Measurements from ENCODE around the gene PTPRN2. TPM values are rescaled to one million over a fixed set of nuclear protein-coding genes. Genes with fewer than 3 reads are reported as not detected.
A peak's percentile ranks its signal among the peaks of the same experiment; 100 is the strongest.

The PTPRN2 gene
- total and polyA plus RNA-seq, 5 experiments from 2014 or later, result 0.69 to 1.5 (median 0.99) TPM

DNA sequence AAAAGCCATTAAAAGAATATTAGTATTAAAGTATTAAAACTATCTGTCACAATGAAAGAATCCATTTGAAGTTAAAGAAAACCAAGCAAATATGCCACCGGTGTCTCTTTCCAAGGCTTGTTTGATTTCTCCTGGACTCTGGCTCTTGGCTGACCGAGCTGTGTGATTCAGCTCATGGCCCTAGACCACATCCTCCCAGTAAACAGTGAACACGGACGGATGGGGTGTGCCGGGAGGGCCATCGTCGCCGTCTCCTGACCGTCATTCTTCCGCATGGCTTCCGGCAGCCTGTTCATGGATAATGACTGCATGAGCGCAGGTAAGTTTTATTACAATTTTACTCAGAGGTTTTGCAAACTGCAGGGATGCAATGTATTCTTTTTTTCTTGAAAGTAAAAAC, 1032.3 kb downstream of the PTPRN2 start:
- Mint-ChIP-seq H3K9me3 (no peaks in the 10 kb centered on the region), H3K27me3 (no peaks in the 10 kb centered on the region), H3K4me3 (no peak overlapping the region), H3K36me3 (no peaks in the 10 kb centered on the region), H3K27ac (no peak overlapping the region), H3K4me1 (peaks cover 0 to 3% (median 0%) of the 10 kb centered on the region in 4 donors)
- ATAC-seq (no peak), DNase-seq (no peak)
- POLR2A ChIA-PET, result no interaction called here

DNA sequence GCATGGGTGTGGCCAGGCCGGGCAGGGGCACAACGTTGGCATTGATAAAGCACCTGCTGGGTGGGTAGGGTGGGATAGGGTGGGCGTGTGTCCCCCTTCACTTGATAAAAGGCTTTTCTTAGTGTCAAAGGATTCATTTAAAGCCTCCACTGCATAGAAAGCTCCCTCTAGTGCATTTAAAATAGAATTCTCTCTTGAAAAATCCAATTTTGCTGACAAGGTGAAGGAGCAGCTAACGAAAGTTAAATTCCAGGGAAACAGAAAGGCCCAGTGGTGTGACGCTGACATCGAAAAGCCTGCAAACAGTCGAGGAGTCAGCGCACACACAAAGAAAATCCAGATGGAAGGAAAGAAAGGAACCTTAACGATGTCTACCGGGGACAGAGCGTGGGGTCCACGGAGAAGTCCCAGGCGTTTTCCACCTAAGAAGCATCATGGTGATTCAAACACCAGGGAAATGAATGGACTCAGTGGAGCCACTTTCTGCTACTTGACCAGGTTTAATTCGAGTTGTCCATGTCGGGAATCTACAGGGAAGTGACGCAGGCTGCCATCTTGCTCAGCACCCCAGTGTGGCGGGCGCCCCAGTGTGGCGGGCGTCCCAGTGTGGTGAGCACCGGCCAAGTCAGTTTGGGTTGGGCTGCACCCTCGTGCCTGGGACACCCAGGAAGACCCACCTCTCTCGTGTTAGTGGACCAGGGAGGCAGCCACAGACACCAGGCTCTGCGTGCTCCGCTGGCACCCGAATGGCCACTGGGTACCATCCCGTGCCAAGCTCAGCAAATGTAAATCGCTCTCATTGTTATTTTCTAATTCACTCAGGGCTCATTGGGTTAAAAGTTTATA, 1033.0 kb downstream of the PTPRN2 start:
- Mint-ChIP-seq H3K4me3 (no peak overlapping the region), H3K27me3 (peaks cover 0 to 4% (median 0%) of the 10 kb centered on the region in 5 donors), H3K27ac (no peak overlapping the region), H3K9me3 (no peaks in the 10 kb centered on the region), H3K4me1 (peaks cover 0 to 3% (median 0%) of the 10 kb centered on the region in 4 donors), H3K36me3 (no peaks in the 10 kb centered on the region)
- DNase-seq (no peak), ATAC-seq (no peak)
- POLR2A ChIA-PET, result no interaction called here

GRCh38 chr7:157553256-157553655, 1034.4 kb downstream of the PTPRN2 start:
- peaks cover 0 to 6% (median 0%) of the 10 kb centered on the region in 5 donors for H3K27me3 Mint-ChIP-seq
- peaks cover 0 to 3% (median 0%) of the 10 kb centered on the region in 4 donors for H3K4me1 Mint-ChIP-seq
- peaks cover 0 to 3% (median 0%) of the 10 kb centered on the region in 3 donors for H3K36me3 Mint-ChIP-seq
- ATAC-seq, result no peak
- no peaks in the 10 kb centered on the region for H3K9me3 Mint-ChIP-seq
- H3K27ac Mint-ChIP-seq, result peak overlapping the region in 1 of 10 donors; percentile 12
- H3K4me3 Mint-ChIP-seq, result no peak overlapping the region
- POLR2A ChIA-PET, result interaction anchor here (0.8 kb wide), 1 partner anchor 82 kb away, joined by 3 read pairs; no protein-coding TSS in a partner anchor
- DNase-seq, result no peak

GRCh38 chr7:157552295-157552993, 1035.2 kb downstream of the PTPRN2 start:
- peaks cover 0 to 3% (median 2%) of the 10 kb centered on the region in 3 donors for H3K36me3 Mint-ChIP-seq
- no peak overlapping the region for H3K4me3 Mint-ChIP-seq
- peaks cover 0 to 6% (median 0%) of the 10 kb centered on the region in 5 donors for H3K27me3 Mint-ChIP-seq
- peaks cover 0 to 2% (median 0%) of the 10 kb centered on the region in 4 donors for H3K4me1 Mint-ChIP-seq
- POLR2A ChIA-PET, result no interaction called here
- DNase-seq (no peak), ATAC-seq (no peak)
- H3K9me3 Mint-ChIP-seq, result no peaks in the 10 kb centered on the region
- peak overlapping the region in 3 of 10 donors; percentile 35 to 76 (median 63) for H3K27ac Mint-ChIP-seq

GRCh38 chr7:157551325-157552070, 1036.1 kb downstream of the PTPRN2 start:
- POLR2A ChIA-PET, result no interaction called here

GRCh38 chr7:157550300-157551275, 1037.0 kb downstream of the PTPRN2 start:
- Mint-ChIP-seq H3K36me3 (peaks cover 0 to 3% (median 2%) of the 10 kb centered on the region in 3 donors), H3K27me3 (peaks cover 0 to 6% (median 0%) of the 10 kb centered on the region in 5 donors), H3K9me3 (no peaks in the 10 kb centered on the region), H3K27ac (no peak overlapping the region), H3K4me1 (peaks cover 0 to 2% (median 0%) of the 10 kb centered on the region in 4 donors), H3K4me3 (no peak overlapping the region)
- DNase-seq, result no peak
- POLR2A ChIA-PET, result no interaction called here
- no peak for ATAC-seq

More at GRCh38 chr7:157551325-157552070, 1036.1 kb downstream of the PTPRN2 start:
- H3K9me3 Mint-ChIP-seq, result no peaks in the 10 kb centered on the region
- no peak for ATAC-seq
- no peak overlapping the region for H3K4me3 Mint-ChIP-seq
- peaks cover 0 to 6% (median 0%) of the 10 kb centered on the region in 5 donors for H3K27me3 Mint-ChIP-seq
- no peak for DNase-seq
- H3K27ac Mint-ChIP-seq, result peak overlapping the region in 2 of 10 donors; percentile 76 to 84
- peaks cover 0 to 3% (median 2%) of the 10 kb centered on the region in 3 donors for H3K36me3 Mint-ChIP-seq
- peaks cover 0 to 2% (median 0%) of the 10 kb centered on the region in 4 donors for H3K4me1 Mint-ChIP-seq

DNA sequence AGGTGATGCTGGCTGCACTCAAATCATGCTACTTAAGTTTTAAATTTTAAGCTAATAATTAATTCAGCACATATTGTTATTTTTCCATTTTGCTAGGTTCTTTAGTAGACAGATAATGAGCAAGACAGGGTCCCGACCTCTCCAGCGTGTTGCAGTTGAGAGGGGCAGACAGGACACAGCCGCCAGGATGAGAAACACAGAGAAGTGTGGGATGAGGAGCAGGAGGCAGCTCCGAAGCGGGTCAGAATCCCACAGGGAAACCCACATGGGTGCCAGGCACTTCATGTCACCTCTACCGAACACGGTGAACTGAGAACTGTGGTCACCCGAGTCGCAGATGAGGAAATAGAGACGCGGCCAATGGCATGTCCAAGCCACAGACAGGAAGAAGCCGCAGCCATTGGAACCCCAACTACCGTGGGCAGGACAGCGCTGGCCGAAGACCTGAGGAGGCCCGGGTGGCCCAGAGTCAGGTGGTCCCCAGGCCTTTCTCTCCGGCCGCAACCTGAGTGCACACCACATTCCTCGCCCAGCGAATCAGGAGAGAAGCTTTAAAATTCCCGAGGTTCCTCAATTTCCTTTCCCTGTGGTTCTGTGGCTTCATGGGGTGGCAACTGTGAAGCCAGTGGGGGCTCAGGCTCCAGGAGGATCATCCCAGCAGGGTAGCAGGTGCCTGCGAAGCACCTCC, 1037.9 kb downstream of the PTPRN2 start:
- DNase-seq, result no peak
- Mint-ChIP-seq H3K36me3 (peaks cover 0 to 3% (median 2%) of the 10 kb centered on the region in 3 donors), H3K4me3 (no peak overlapping the region), H3K9me3 (no peaks in the 10 kb centered on the region), H3K4me1 (peaks cover 0 to 6% (median 4%) of the 10 kb centered on the region in 4 donors), H3K27ac (peak overlapping the region in 1 of 10 donors; percentile 29), H3K27me3 (peaks cover 0 to 6% (median 0%) of the 10 kb centered on the region in 5 donors)
- POLR2A ChIA-PET, result no interaction called here
- ATAC-seq, result no peak

GRCh38 chr7:157548691-157549303, 1038.8 kb downstream of the PTPRN2 start:
- Mint-ChIP-seq H3K27ac (no peak overlapping the region), H3K4me3 (no peak overlapping the region), H3K27me3 (peaks cover 0 to 6% (median 0%) of the 10 kb centered on the region in 5 donors), H3K9me3 (no peaks in the 10 kb centered on the region), H3K4me1 (peaks cover 0 to 16% (median 9%) of the 10 kb centered on the region in 4 donors), H3K36me3 (peaks cover 0 to 3% (median 2%) of the 10 kb centered on the region in 3 donors)
- DNase-seq (no peak), ATAC-seq (no peak)
- POLR2A ChIA-PET, result interaction anchor here (0.7 kb wide), 1 partner anchor 143 kb away, joined by 3 read pairs; no protein-coding TSS in a partner anchor

DNA sequence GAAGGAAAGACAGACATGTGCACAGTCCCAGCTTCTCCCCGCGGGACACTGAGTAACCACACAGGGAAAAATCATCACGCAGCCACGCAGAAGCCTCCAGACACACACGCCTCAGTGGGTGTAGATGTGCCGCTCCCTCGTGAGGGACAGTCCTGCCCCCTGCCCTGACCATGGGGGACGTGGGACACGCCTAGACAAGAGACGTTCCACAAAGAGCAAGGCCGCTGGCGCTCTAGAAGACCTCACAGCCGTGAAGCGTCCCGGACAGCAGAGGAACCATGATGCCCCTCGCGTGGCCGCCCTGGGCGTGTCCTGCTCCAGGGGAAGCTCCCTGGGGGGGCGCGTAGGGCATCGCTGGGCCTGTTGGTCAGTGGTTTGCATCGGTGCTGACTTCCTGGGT, 1040.0 kb downstream of the PTPRN2 start:
- ATAC-seq (no peak), DNase-seq (peak in 1 of 10 donors; percentile 45)
- peaks cover 0 to 6% (median 0%) of the 10 kb centered on the region in 5 donors for H3K27me3 Mint-ChIP-seq
- no peak overlapping the region for H3K4me3 Mint-ChIP-seq
- H3K36me3 Mint-ChIP-seq, result peaks cover 0 to 3% (median 2%) of the 10 kb centered on the region in 3 donors
- H3K4me1 Mint-ChIP-seq, result peaks cover 0 to 19% (median 10%) of the 10 kb centered on the region in 4 donors
- no peaks in the 10 kb centered on the region for H3K9me3 Mint-ChIP-seq
- H3K27ac Mint-ChIP-seq, result no peak overlapping the region
- POLR2A ChIA-PET, result no interaction called here

DNA sequence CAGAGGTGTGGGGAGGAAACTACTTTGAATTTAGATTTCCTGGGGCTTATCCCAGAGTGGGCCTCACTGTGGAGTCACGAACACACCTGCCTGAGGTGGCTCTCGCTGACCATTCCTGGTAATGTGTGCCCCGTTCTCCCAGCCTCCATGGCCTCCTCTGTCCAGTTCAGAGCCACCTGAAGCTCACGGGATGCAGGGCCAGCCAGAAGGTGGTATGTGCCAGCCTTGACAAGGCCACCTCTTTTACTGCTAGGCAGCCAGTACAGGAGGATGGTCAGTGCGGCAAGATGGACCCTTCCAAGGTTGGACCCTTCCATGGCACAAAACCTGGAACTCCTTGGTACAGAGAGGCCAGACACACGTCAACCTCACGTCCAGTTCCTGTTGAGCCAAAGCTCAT, 1040.5 kb downstream of the PTPRN2 start:
- H3K9me3 Mint-ChIP-seq, result no peaks in the 10 kb centered on the region
- ATAC-seq (no peak), DNase-seq (peak in 1 of 10 donors; percentile 46)
- no peak overlapping the region for H3K27ac Mint-ChIP-seq
- no peak overlapping the region for H3K4me3 Mint-ChIP-seq
- H3K27me3 Mint-ChIP-seq, result peaks cover 0 to 6% (median 0%) of the 10 kb centered on the region in 5 donors
- POLR2A ChIA-PET, result no interaction called here
- peaks cover 0 to 19% (median 10%) of the 10 kb centered on the region in 4 donors for H3K4me1 Mint-ChIP-seq
- peaks cover 0 to 3% (median 2%) of the 10 kb centered on the region in 3 donors for H3K36me3 Mint-ChIP-seq

- ATAC-seq, result no peak
- H3K27ac Mint-ChIP-seq, result no peak overlapping the region
- POLR2A ChIA-PET, result no interaction called here
- H3K9me3 Mint-ChIP-seq, result no peaks in the 10 kb centered on the region
- H3K4me3 Mint-ChIP-seq, result no peak overlapping the region
- peaks cover 0 to 16% (median 2%) of the 10 kb centered on the region in 5 donors for H3K27me3 Mint-ChIP-seq
- peaks cover 0 to 3% (median 2%) of the 10 kb centered on the region in 3 donors for H3K36me3 Mint-ChIP-seq
- DNase-seq, result peak in 1 of 10 donors; percentile 34
- peaks cover 0 to 19% (median 9%) of the 10 kb centered on the region in 4 donors for H3K4me1 Mint-ChIP-seq
Observed at GRCh38 chr7:157545681-157546060, 1042.0 kb downstream of the PTPRN2 start.

Measured in naive thymus-derived CD8-positive, alpha-beta T cell (primary cell).